Cardiac muscle cell (in vitro differentiated cells and primary cell): Measurements from ENCODE around the gene CRELD1. TPM values are rescaled to one million over a fixed set of nuclear protein-coding genes. Genes with fewer than 3 reads are reported as not detected.
"Not testable (repeated sequence)": the region's sequence is repeated elsewhere in the genome, so short reads cannot be mapped to it uniquely, and the experiment has no call there.

Experiments used
- DNase-seq, 2 donors: peaks; one replicate each; pipeline versions ENCODE4 v3.0.0 to v3.0.0-alpha.2; 2010 to 2017; ENCODE audit warnings: low read depth in 1 of 2, low spot score in 1 of 2
- H3K27ac ChIP-seq: fragments of 200-600 bp; sonication (generic); 2 replicates; pipeline ENCODE4 v1.5.1; 2016
- H3K27me3 ChIP-seq: fragments of 200-600 bp; sonication (generic); 2 replicates; pipeline ENCODE4 v1.6.0; 2016; ENCODE audit warnings: control low read depth
- H3K36me3 ChIP-seq: fragments of 200-600 bp; sonication (generic); 2 replicates; pipeline ENCODE4 v1.5.1; 2016; ENCODE audit warnings: control low read depth
- H3K4me1 ChIP-seq: fragments of 200-600 bp; sonication (generic); 2 replicates; pipeline ENCODE4 v1.8.1; 2017; ENCODE audit warnings: low read depth, mild to moderate bottlenecking, mixed run types
- H3K4me3 ChIP-seq: fragments of 200-600 bp; sonication (generic); 2 replicates; pipeline ENCODE4 v1.5.1; 2016; ENCODE audit warnings: mild to moderate bottlenecking
- H3K9me3 ChIP-seq: fragments of 200-600 bp; sonication (generic); 2 replicates; pipeline ENCODE4 v1.5.1; 2017; ENCODE audit warnings: low read depth, mild to moderate bottlenecking, control low read depth
- polyA plus RNA-seq: library from polyadenylated mRNA; unstranded; fragments of >200 nt; fragmentation: Nextera tagmentation; extraction: Ambion mirVana; gene quantifications from 2 replicates; pipeline ENCODE4 v1.2.1, GENCODE V29; 2016
- total RNA-seq: library from RNA; depleted of rRNA; stranded (reverse); fragments of >200 nt; gene quantifications from 2 replicates; pipeline ENCODE4 v1.2.3, GENCODE V29; 2016
- TF ChIP-seq, protein P1 (sequence below): IDR thresholded peaks from 2 replicates; pipeline ENCODE4 v1.5.1; 2012; ENCODE audit warnings: low read depth, mild to moderate bottlenecking, low read length

Gene CRELD1
- total and polyA plus RNA-seq, 2 experiments from 2014 or later: 151 to 225 TPM

DNA sequence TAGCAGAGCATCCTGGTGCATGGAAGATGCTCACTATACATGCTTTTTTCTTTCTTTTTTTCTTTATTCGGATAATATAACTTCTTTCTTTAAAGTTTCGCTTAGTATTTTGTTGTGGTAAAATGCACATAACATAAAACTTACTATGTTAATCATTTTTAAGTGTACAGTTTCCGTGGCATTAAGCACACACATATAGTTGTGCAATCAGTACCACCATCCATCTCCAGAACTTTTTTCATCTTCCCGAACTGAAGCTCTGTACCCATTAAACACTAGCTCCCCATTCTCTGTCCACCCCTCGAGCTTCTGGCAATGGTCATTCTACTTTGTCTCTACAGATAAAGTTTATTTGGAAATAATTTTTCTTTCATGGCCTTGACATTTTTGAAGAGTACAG, 44.2 kb upstream of the CRELD1 start:
- DNase-seq: no peak
- no peak overlapping the region for H3K4me3 ChIP-seq
- H3K4me1 ChIP-seq: peaks cover 6% of the 10 kb centered on the region
- H3K27ac ChIP-seq: no peak overlapping the region
- TF ChIP-seq, protein P1, sequence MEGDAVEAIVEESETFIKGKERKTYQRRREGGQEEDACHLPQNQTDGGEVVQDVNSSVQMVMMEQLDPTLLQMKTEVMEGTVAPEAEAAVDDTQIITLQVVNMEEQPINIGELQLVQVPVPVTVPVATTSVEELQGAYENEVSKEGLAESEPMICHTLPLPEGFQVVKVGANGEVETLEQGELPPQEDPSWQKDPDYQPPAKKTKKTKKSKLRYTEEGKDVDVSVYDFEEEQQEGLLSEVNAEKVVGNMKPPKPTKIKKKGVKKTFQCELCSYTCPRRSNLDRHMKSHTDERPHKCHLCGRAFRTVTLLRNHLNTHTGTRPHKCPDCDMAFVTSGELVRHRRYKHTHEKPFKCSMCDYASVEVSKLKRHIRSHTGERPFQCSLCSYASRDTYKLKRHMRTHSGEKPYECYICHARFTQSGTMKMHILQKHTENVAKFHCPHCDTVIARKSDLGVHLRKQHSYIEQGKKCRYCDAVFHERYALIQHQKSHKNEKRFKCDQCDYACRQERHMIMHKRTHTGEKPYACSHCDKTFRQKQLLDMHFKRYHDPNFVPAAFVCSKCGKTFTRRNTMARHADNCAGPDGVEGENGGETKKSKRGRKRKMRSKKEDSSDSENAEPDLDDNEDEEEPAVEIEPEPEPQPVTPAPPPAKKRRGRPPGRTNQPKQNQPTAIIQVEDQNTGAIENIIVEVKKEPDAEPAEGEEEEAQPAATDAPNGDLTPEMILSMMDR: no peak
- no peaks in the 10 kb centered on the region for H3K9me3 ChIP-seq
- H3K36me3 ChIP-seq: no peaks in the 10 kb centered on the region
- H3K27me3 ChIP-seq: no peaks in the 10 kb centered on the region

DNA sequence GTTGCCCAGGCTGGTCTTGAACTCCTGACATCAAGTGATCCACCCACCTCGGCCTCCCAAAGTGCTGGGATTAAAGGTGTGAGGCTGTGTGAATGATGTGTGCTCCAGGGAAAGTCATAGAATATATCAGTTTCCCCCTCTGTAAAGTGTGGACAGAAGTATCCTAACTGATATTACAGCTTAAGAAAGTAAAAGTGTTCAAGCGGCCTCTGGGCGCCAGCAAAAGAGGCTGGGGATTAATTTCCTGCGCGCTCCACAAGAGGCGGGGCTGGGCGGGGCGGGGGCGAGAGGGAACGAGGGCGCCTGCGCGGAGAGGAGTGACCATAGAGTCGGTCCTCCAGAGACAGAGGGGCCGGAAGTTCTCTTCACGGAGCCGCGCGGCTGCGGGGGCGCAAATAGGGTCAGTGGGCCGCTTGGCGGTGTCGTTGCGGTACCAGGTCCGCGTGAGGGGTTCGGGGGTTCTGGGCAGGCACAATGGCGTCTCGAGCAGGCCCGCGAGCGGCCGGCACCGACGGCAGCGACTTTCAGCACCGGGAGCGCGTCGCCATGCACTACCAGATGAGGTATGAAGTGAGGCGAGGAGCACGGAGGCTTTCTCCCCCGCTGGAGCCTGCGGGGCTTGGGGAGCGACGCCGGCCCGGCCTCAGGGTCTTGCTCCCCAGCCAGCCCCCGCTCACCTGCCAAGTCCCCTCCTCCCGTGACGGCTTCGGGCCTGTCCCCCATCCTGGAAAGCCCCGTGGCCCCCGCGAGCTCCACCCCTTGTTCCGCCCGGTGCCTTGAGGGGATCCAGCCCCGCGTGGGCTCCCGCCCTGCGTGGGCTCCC, 43.2 kb upstream of the CRELD1 start, which contains the start of gene JAGN1:
JAGN1 (plus strand) TSS at position 362 of the 823 bp plus-strand sequence; CDS start at position 475, 113 bp downstream.
- H3K36me3 ChIP-seq: no peaks in the 10 kb centered on the region
- H3K27me3 ChIP-seq: no peaks in the 10 kb centered on the region
- TF ChIP-seq, protein P1: no peak
- H3K27ac ChIP-seq: peak within 1 kb of the TSS; percentile 85
- H3K9me3 ChIP-seq: no peaks in the 10 kb centered on the region
- peaks cover 6% of the 10 kb centered on the region for H3K4me1 ChIP-seq
- DNase-seq: peak; percentile 93
- peak within 1 kb of the TSS; percentile 72 for H3K4me3 ChIP-seq

DNA sequence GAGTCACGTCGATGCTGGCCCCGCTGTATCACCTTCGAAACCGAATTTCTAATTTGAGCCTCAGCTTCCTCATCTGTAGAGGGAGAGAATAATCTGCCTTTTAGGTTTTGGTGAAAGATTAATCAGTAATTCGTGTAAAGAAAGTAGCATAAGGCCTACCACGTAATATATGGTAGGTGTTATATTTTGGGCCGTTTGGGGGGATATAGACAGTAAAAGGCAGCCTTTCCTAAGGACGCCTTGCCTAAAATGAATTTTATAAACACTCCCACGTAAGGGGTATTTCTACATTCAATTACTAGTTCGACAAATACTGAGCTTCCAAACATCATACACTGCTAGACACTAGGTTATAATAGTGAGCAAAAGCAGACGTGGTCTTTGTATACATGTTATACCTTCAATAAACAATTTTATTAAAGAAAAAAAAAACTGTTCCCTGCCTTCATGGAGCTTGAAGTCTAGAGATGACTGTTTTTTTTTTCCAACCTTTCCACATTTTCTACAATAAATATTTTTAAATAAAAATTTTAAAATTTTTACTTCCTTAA, 42.5 kb upstream of the CRELD1 start:
- Histone ChIP-seq H3K36me3 (no peaks in the 10 kb centered on the region), H3K4me1 (peaks cover 6% of the 10 kb centered on the region), H3K27ac (peak overlapping the region; percentile 85), H3K9me3 (no peaks in the 10 kb centered on the region), H3K27me3 (no peaks in the 10 kb centered on the region), H3K4me3 (peak overlapping the region; percentile 72)
- TF ChIP-seq, protein P1: no peak
- no peak for DNase-seq

DNA sequence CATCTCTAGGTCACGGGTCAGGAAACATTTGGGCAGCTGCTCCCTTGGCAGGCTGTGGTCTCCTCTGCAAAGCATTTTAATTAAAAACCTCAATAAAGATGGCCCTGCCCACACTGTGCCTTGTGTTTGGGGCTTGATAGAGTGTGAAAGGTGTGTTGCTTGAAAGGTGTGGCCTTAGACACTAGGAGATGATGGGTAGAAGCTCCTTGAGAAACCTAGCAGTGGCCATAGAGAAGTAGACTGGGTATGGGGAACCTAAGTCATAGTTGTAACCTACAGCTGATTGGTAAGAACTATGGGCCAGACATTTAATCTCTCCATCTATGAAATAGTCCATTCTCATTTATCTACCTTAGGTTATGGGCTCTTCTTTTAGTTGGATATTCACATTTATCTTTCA, 39.9 kb upstream of the CRELD1 start:
- H3K27me3 ChIP-seq: no peaks in the 10 kb centered on the region
- TF ChIP-seq, protein P1: no peak

DNA sequence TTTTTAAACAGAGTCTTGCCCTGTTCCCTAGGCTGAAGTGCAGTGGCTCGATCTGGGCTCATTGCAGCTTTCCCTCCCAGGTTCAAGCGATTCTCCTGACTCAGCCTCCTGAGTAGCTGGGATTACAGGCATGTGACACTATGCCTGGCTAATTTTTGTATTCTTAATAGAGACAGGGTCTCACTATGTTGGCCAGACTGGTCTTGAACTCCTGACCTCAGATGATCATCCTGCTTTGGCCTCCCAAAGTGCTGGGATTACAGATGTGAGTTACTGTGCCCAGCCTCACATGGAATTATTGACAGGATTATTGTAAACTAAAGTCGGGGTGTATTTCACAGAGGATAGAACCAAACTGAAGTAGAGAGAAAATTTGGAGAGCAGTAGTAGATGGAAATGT, 37.9 kb upstream of the CRELD1 start:
- peaks cover 10% of the 10 kb centered on the region for H3K4me1 ChIP-seq
- H3K36me3 ChIP-seq, H3K9me3 ChIP-seq, DNase-seq, H3K27me3 ChIP-seq, H3K27ac ChIP-seq, H3K4me3 ChIP-seq: not testable (repeated sequence)

More for the DNA sequence above, 39.9 kb upstream of the CRELD1 start:
- no peaks in the 10 kb centered on the region for H3K9me3 ChIP-seq
- H3K4me3 ChIP-seq: no peak overlapping the region
- H3K4me1 ChIP-seq: peaks cover 10% of the 10 kb centered on the region
- DNase-seq: no peak
- H3K36me3 ChIP-seq: no peaks in the 10 kb centered on the region
- no peak overlapping the region for H3K27ac ChIP-seq

DNA sequence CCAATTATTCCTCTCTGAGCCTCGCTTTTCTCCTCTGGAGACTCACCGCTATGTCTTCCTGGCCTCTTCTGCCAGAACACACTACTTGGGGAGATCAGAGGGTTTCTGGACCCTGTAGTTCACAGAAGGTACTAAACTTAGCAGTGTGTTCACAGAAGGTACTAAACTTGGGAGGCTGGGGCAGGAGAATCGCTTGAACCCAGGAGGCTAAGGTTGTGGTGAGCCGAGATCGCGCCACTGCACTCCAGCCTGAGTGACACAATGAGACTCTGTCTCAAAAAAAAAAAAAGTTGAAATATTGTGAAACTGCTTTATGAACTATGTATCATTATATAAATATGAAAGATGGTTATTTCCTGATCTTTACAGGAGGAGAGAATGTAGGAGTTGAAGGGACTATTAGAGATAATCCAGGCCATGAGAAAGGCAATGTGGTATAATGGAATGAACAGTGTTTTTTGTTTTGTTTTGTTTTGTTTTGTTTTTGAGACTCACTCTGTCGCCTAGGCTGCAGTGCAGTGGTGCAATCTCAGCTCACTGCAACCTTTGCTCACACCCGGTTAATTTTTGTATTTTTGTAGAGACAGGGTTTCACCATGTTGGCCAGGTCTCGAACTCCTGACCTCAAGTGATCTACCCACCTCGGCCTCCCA, 36.8 kb upstream of the CRELD1 start:
- not testable (repeated sequence) for H3K4me3 ChIP-seq, H3K27me3 ChIP-seq, H3K9me3 ChIP-seq, H3K36me3 ChIP-seq, H3K4me1 ChIP-seq
- peak overlapping the region; percentile 21 for H3K27ac ChIP-seq
- DNase-seq: peak in 1 of 2 donors; percentile 56
